Spleen (tissue), 11 donors: Measurements from ENCODE around the gene SEC61B. TPM values are rescaled to one million over a fixed set of nuclear protein-coding genes. Genes with fewer than 3 reads are reported as not detected.

Experiments
- DNase-seq: peaks from one replicate; pipeline ENCODE4 v3.0.0-alpha.2; 2020
- H3K27ac ChIP-seq, 8 donors: fragments of 200-600 bp; sonication (generic) in 7 of 8; 1 replicate in 4 of 8; 2 replicates in 4 of 8; pipeline versions ENCODE4 v1.5.0 to v1.8.0; 2016 to 2021; ENCODE audit warnings: inconsistent platforms in 4 of 8, mild to moderate bottlenecking in 4 of 8, moderate library complexity in 1 of 8
- H3K27me3 ChIP-seq, 7 donors: fragments of 200-600 bp; sonication (generic) in 6 of 7; replicated peaks in 1 of 7; 1 replicate in 4 of 7; 2 replicates in 3 of 7; pipeline versions ENCODE4 v1.5.0 to v1.8.0; 2016 to 2021; ENCODE audit warnings: inconsistent platforms in 3 of 7, mild to moderate bottlenecking in 1 of 7
- H3K36me3 ChIP-seq, 6 donors: fragments of 200-600 bp; sonication (generic) in 5 of 6; 1 replicate in 4 of 6; 2 replicates in 2 of 6; pipeline versions ENCODE4 v1.5.0 to v1.8.0; 2016 to 2021; ENCODE audit warnings: inconsistent platforms in 2 of 6
- H3K4me1 ChIP-seq, 6 donors: fragments of 200-600 bp; sonication (generic) in 5 of 6; 1 replicate in 3 of 6; 2 replicates in 3 of 6; pipeline versions ENCODE4 v1.5.0 to v1.8.0; 2016 to 2021; ENCODE audit warnings: inconsistent platforms in 3 of 6
- H3K4me3 ChIP-seq, 8 donors: fragments of 200-600 bp; sonication (generic) in 7 of 8; 1 replicate in 4 of 8; 2 replicates in 4 of 8; pipeline versions ENCODE4 v1.5.0 to v1.8.0; 2016 to 2021; ENCODE audit warnings: inconsistent platforms in 4 of 8, mild to moderate bottlenecking in 4 of 8, moderate library complexity in 2 of 8
- H3K9me3 ChIP-seq, 8 donors: fragments of 200-600 bp; sonication (generic) in 7 of 8; 1 replicate in 4 of 8; 2 replicates in 4 of 8; pipeline versions ENCODE4 v1.5.0 to v1.8.0; 2016 to 2021; ENCODE audit warnings: inconsistent platforms in 4 of 8
- CTCF ChIP-seq, 11 experiments: fragments of 200-600 bp in 7 of 11; fragments of 450-650 bp in 4 of 11; sonication (generic) in 4 of 11; IDR thresholded peaks in 8 of 11; conservative IDR thresholded peaks in 3 of 11; 1 replicate in 7 of 11; 2 replicates in 4 of 11; pipeline versions ENCODE4 v1.4.0 to v1.8.0; 2016 to 2021; ENCODE audit warnings: antibody characterized with exemption in 11 of 11, inconsistent platforms in 4 of 11, mild to moderate bottlenecking in 1 of 11
- POLR2A ChIP-seq, 3 donors: fragments of 450-650 bp; IDR thresholded peaks; one replicate each; pipeline ENCODE4 v1.5.1; 2017; ENCODE audit warnings: antibody characterized with exemption in 3 of 3, mild to moderate bottlenecking in 1 of 3
- POLR2AphosphoS5 ChIP-seq, 3 donors: sonication (generic); formaldehyde crosslinking; IDR thresholded peaks; one replicate each; pipeline ENCODE4 v1.5.1; 2017; ENCODE audit warnings: antibody characterized with exemption in 3 of 3
- WGBS, 5 donors: extraction: QIAGEN DNeasy Blood & Tissue Kit in 3 of 5; methylation state at CpG; one replicate each; pipeline versions ENCODE4 v1.1.5 to v1.1.7; 2013 to 2018; 5-methylcytosine and 5-hydroxymethylcytosine counted together
- intact Hi-C: fragments of 100-400 bp; cut with DNase I; formaldehyde crosslinking; loops from one replicate; pipeline ENCODE4 v1.15.0; 2023; ENCODE audit warnings: low total_unique reads
- polyA plus RNA-seq, 3 donors: library from polyadenylated mRNA; stranded (reverse); fragments of 200-250 nt; gene quantifications; one replicate each; pipeline ENCODE4 v1.2.1, GENCODE V29; 2013
- small RNA-seq, 4 donors: library from RNA; depleted of rRNA; stranded (forward); fragments of <200 nt; gene quantifications; one replicate each; pipeline ENCODE3, GENCODE V24; 2016
- total RNA-seq, 7 donors: library from RNA; depleted of rRNA in 3 of 7; stranded (reverse); fragments of >200 nt in 3 of 7; fragmentation: NEBNext Ultra II Directional in 4 of 7; extraction: Animal tissue kit (Norgen Biotek cat#: 25700) in 4 of 7; gene quantifications; one replicate each; pipeline versions ENCODE4 v1.1.0 to v1.2.1, GENCODE V29; 2016 to 2021
- donor health status: healthy with polysubstance abuse.
- donor health status: DM: no; HTN: no; CAD: no; lungs with moderate emphysema.
- donor health status: DM: no; HTN: no; CAD: no.
- donor health status: Bipolar disorder and iron deficiency.
- donor health status: healthy.
- donor health status: DM: no; HTN: no; CAD: no.
- donor health status: DM: yes; HTN: yes; CAD: no.

SEC61B gene
- total and polyA plus RNA-seq, 10 donors: 70.4 to 244 (median 96.8) TPM

- no peak overlapping the region for H3K27ac ChIP-seq
- no peak overlapping the region for H3K4me3 ChIP-seq
- H3K4me1 ChIP-seq: no peaks in the 10 kb centered on the region
- intact Hi-C loops: no loop called here
- no peaks in the 10 kb centered on the region for H3K36me3 ChIP-seq
- H3K9me3 ChIP-seq: no peaks in the 10 kb centered on the region
- DNase-seq: no peak
- no peak for TF ChIP-seq CTCF (IDR thresholded peaks at IDR 0.05 in 8 of 11, conservative IDR thresholded peaks at IDR 0.05 in 3 of 11)
- TF ChIP-seq POLR2AphosphoS5 (IDR thresholded peaks at IDR 0.05): no peak
- TF ChIP-seq POLR2A (IDR thresholded peaks at IDR 0.05): no peak
- H3K27me3 ChIP-seq: no peaks in the 10 kb centered on the region
Observed at GRCh38 chr9:99272836-99273235, 50.8 kb downstream of the SEC61B start.

- no peak for TF ChIP-seq POLR2A (IDR thresholded peaks at IDR 0.05)
- TF ChIP-seq POLR2AphosphoS5 (IDR thresholded peaks at IDR 0.05): no peak
- no peak for TF ChIP-seq CTCF (IDR thresholded peaks at IDR 0.05 in 8 of 11, conservative IDR thresholded peaks at IDR 0.05 in 3 of 11)
- Histone ChIP-seq H3K4me3 (no peak overlapping the region), H3K27me3 (no peaks in the 10 kb centered on the region), H3K36me3 (no peaks in the 10 kb centered on the region), H3K4me1 (no peaks in the 10 kb centered on the region), H3K9me3 (no peaks in the 10 kb centered on the region), H3K27ac (no peak overlapping the region)
- intact Hi-C loops: no loop called here
- WGBS, 5 donors: 86 to 94% (median 94%) methylated on average over 5 of the region's 5 CpGs
- no peak for DNase-seq
Observed at GRCh38 chr9:99274016-99274415, 51.9 kb downstream of the SEC61B start.

GRCh38 chr9:99274495-99274894 lies 52.4 kb downstream of the SEC61B start:
- H3K27me3 ChIP-seq: no peaks in the 10 kb centered on the region
- no peak overlapping the region for H3K27ac ChIP-seq
- WGBS, 5 donors: 45 to 69% (median 47%) methylated on average over 2 of the region's 2 CpGs
- no peaks in the 10 kb centered on the region for H3K36me3 ChIP-seq
- no peaks in the 10 kb centered on the region for H3K9me3 ChIP-seq
- no peaks in the 10 kb centered on the region for H3K4me1 ChIP-seq
- intact Hi-C loops: no loop called here
- no peak for TF ChIP-seq CTCF (IDR thresholded peaks at IDR 0.05 in 8 of 11, conservative IDR thresholded peaks at IDR 0.05 in 3 of 11)
- TF ChIP-seq POLR2A (IDR thresholded peaks at IDR 0.05): no peak
- TF ChIP-seq POLR2AphosphoS5 (IDR thresholded peaks at IDR 0.05): no peak
- H3K4me3 ChIP-seq: no peak overlapping the region
- no peak for DNase-seq

Small RNA genes lying within 50 kb of the gene (small RNA-seq; reads per million reads assigned to genes)
- gene RN7SL794P: 0 reads per million in 4 donors

Other genes starting within 250 kb of the SEC61B start
- gene TGFBR1, start 117.2 kb upstream of the SEC61B start, total RNA-seq: 10 to 100 TPM; 33.5 to 60.8 (median 55.8) TPM
- 10 to 100 TPM in 2 of 3 donors, 1 to 10 TPM in 1; 8.9 to 12.8 (median 10.1) TPM for gene TGFBR1, start 117.2 kb upstream of the SEC61B start, polyA plus RNA-seq
- 10 to 100 TPM; 24.6 to 39.5 (median 27.2) TPM for gene ALG2, start 340 bp upstream of the SEC61B start, total RNA-seq
- 10 to 100 TPM; 15.4 to 17.7 (median 16.9) TPM for gene ALG2, start 340 bp upstream of the SEC61B start, polyA plus RNA-seq